COLO829 (cell line): ENCODE measurements around the gene SYNDIG1L.
"Not testable (repeated sequence)": the region's sequence is repeated elsewhere in the genome, so short reads cannot be mapped to it uniquely, and the experiment has no call there.

Source experiments
- DNase-seq: peaks from one replicate; pipeline ENCODE4 v3.0.0; 2012; ENCODE audit warnings: low spot score

SYNDIG1L gene

GRCh38 chr14:74426202-74426582 lies at the start of gene SYNDIG1L:
Gene SYNDIG1L (minus strand): TSS chr14:74426210. CDS start chr14:74409744, 16,466 bp downstream.
- no peak for DNase-seq

- DNase-seq: no peak
These were observed 49.7 kb upstream of the SYNDIG1L start for GRCh38 chr14:74475678-74476077.

- DNase-seq: no peak
These were observed 48.4 kb upstream of the SYNDIG1L start for GRCh38 chr14:74474376-74474775.

GRCh38 chr14:74472601-74473000 lies 46.6 kb upstream of the SYNDIG1L start:
- DNase-seq: no peak

GRCh38 chr14:74469548-74470518 lies 43.8 kb upstream of the SYNDIG1L start:
- no peak for DNase-seq

- DNase-seq: no peak
These were observed 42.5 kb upstream of the SYNDIG1L start for GRCh38 chr14:74468513-74468912.

- DNase-seq: no peak
These were observed 39.3 kb upstream of the SYNDIG1L start for GRCh38 chr14:74465335-74465734.

GRCh38 chr14:74464785-74465184 lies 38.8 kb upstream of the SYNDIG1L start:
- no peak for DNase-seq

GRCh38 chr14:74463697-74464096 lies 37.7 kb upstream of the SYNDIG1L start:
- no peak for DNase-seq

GRCh38 chr14:74462993-74463392 lies 37.0 kb upstream of the SYNDIG1L start:
- DNase-seq: no peak

GRCh38 chr14:74459976-74460375 lies 34.0 kb upstream of the SYNDIG1L start:
- no peak for DNase-seq

GRCh38 chr14:74459289-74459946 lies 33.4 kb upstream of the SYNDIG1L start:
- peak; percentile 36 for DNase-seq

GRCh38 chr14:74457565-74457895 lies 31.5 kb upstream of the SYNDIG1L start:
- no peak for DNase-seq

- no peak for DNase-seq
These were observed 30.9 kb upstream of the SYNDIG1L start for GRCh38 chr14:74456684-74457564.

- not testable (repeated sequence) for DNase-seq
These were observed 28.4 kb upstream of the SYNDIG1L start for GRCh38 chr14:74454397-74454796.

- DNase-seq: no peak
These were observed 18.9 kb upstream of the SYNDIG1L start for GRCh38 chr14:74444866-74445265.

GRCh38 chr14:74442757-74443156 lies 16.7 kb upstream of the SYNDIG1L start:
- no peak for DNase-seq

- DNase-seq: no peak
These were observed 15.1 kb upstream of the SYNDIG1L start for GRCh38 chr14:74441113-74441512.

- no peak for DNase-seq
These were observed 12.4 kb upstream of the SYNDIG1L start for GRCh38 chr14:74438351-74438915.

- DNase-seq: no peak
These were observed 11.6 kb upstream of the SYNDIG1L start for GRCh38 chr14:74437496-74438053.

GRCh38 chr14:74434294-74434693 lies 8.3 kb upstream of the SYNDIG1L start:
- no peak for DNase-seq

- DNase-seq: no peak
These were observed 4.0 kb upstream of the SYNDIG1L start for GRCh38 chr14:74429991-74430390.
